ENCODE results near the gene KDELR3. TPM values are rescaled to one million over a fixed set of nuclear protein-coding genes. Genes with fewer than 3 reads are reported as not detected.

Gene KDELR3
- polyA plus RNA-seq, 1 donor from 2014 or later, result not detected

DNA sequence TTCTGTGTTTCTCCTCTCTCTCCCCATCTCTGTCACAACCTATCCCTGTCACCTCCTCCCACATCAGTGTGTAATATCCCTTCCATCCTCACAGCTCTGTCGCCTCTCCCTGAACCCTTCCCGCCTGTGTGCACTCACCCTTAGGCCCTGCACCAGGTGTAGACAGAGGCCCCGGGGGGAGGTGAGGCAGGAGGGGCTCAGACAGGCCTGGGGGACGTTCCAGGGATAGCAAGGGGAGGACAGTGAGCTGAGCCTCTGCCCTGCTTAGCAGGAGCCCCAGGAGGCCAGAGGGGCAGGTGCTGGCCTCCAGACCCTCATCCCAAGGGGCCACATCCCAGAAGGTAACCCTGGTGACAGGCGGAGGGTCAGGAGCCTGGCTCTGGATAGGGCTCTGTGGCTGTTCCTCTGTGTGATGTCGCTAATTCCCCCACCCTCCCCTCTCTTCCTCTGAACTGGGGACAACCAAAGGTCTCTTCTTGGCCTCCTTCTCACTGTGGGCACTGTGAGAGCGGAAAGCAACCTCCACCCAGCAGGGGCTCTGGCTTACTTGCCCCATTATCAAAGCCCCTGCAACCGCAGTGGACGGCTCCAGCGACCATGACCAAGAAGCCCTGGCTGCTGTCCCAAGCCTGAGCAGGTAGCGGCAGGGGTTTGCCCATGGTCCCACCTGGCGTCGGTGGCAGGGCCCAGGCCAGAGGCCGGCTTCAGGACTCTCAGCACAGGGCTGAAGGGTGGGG is 48.6 kb upstream of the KDELR3 start:
- no peak overlapping the region for H2AFZ ChIP-seq (ENCODE audit: low read depth, low read length)
- H3K9me3 ChIP-seq (ENCODE audit: low read length), result no peaks in the 10 kb centered on the region
- H4K20me1 ChIP-seq (ENCODE audit: insufficient read depth), result no peaks in the 10 kb centered on the region
- no peaks in the 10 kb centered on the region for H3K36me3 ChIP-seq (ENCODE audit: insufficient read depth, low read length)
- no peaks in the 10 kb centered on the region for H3F3A ChIP-seq (ENCODE audit: insufficient read depth, low read length, poor library complexity, severe bottlenecking)
- H3K27ac ChIP-seq (ENCODE audit: low read length), result no peak overlapping the region
- no peaks in the 10 kb centered on the region for H3K27me3 ChIP-seq (ENCODE audit: insufficient read depth, low read depth, low read length)
- no peaks in the 10 kb centered on the region for H3K79me2 ChIP-seq (replicated peaks; ENCODE audit: insufficient read depth, low read length)
- H3K9me2 ChIP-seq (ENCODE audit: insufficient read depth, low read length), result no peaks in the 10 kb centered on the region
- TF ChIP-seq, protein P1, sequence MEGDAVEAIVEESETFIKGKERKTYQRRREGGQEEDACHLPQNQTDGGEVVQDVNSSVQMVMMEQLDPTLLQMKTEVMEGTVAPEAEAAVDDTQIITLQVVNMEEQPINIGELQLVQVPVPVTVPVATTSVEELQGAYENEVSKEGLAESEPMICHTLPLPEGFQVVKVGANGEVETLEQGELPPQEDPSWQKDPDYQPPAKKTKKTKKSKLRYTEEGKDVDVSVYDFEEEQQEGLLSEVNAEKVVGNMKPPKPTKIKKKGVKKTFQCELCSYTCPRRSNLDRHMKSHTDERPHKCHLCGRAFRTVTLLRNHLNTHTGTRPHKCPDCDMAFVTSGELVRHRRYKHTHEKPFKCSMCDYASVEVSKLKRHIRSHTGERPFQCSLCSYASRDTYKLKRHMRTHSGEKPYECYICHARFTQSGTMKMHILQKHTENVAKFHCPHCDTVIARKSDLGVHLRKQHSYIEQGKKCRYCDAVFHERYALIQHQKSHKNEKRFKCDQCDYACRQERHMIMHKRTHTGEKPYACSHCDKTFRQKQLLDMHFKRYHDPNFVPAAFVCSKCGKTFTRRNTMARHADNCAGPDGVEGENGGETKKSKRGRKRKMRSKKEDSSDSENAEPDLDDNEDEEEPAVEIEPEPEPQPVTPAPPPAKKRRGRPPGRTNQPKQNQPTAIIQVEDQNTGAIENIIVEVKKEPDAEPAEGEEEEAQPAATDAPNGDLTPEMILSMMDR (IDR thresholded peaks at IDR 0.05; ENCODE audit: poor library complexity, severe bottlenecking), result no peak
- no peak for TF ChIP-seq EP300 (conservative IDR thresholded peaks at IDR 0.05; ENCODE audit: poor library complexity, severe bottlenecking)
- TF ChIP-seq SMC3 (conservative IDR thresholded peaks at IDR 0.05; ENCODE audit: poor library complexity), result no peak
- TF ChIP-seq MXI1 (conservative IDR thresholded peaks at IDR 0.05; ENCODE audit: poor library complexity, severe bottlenecking), result no peak
- no peak for TF ChIP-seq POLR2AphosphoS5 (IDR thresholded peaks at IDR 0.05)
- TF ChIP-seq, protein P2, sequence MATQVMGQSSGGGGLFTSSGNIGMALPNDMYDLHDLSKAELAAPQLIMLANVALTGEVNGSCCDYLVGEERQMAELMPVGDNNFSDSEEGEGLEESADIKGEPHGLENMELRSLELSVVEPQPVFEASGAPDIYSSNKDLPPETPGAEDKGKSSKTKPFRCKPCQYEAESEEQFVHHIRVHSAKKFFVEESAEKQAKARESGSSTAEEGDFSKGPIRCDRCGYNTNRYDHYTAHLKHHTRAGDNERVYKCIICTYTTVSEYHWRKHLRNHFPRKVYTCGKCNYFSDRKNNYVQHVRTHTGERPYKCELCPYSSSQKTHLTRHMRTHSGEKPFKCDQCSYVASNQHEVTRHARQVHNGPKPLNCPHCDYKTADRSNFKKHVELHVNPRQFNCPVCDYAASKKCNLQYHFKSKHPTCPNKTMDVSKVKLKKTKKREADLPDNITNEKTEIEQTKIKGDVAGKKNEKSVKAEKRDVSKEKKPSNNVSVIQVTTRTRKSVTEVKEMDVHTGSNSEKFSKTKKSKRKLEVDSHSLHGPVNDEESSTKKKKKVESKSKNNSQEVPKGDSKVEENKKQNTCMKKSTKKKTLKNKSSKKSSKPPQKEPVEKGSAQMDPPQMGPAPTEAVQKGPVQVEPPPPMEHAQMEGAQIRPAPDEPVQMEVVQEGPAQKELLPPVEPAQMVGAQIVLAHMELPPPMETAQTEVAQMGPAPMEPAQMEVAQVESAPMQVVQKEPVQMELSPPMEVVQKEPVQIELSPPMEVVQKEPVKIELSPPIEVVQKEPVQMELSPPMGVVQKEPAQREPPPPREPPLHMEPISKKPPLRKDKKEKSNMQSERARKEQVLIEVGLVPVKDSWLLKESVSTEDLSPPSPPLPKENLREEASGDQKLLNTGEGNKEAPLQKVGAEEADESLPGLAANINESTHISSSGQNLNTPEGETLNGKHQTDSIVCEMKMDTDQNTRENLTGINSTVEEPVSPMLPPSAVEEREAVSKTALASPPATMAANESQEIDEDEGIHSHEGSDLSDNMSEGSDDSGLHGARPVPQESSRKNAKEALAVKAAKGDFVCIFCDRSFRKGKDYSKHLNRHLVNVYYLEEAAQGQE (IDR thresholded peaks at IDR 0.05; ENCODE audit: borderline replicate concordance), result no peak
- no peak overlapping the region for H3K9ac ChIP-seq (ENCODE audit: low read length)
- H3K4me2 ChIP-seq (ENCODE audit: low read length), result no peak overlapping the region
- H3K4me3 ChIP-seq (ENCODE audit: low read length), result no peak overlapping the region

DNA sequence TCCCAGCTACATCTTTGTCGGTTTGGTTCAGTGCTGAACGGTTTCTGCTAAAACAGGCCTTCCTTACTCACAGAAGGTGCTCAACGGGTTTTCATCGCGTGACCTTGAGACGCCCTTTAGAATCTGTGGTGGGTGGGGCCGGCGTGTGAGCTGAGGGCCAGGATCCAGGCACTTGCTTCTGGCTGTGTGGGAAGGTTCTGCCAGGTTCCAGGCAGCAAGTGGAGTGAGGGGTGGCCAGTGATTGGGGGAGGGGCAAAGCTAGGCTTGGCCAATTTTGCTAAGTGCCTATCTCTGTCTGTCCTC is 48.1 kb upstream of the KDELR3 start:
- Histone ChIP-seq H3K36me3 (ENCODE audit: insufficient read depth, low read length) (no peaks in the 10 kb centered on the region), H3K4me3 (ENCODE audit: low read length) (no peak overlapping the region), H3K9me3 (ENCODE audit: low read length) (no peaks in the 10 kb centered on the region), H2AFZ (ENCODE audit: low read depth, low read length) (no peak overlapping the region), H3K9ac (ENCODE audit: low read length) (no peak overlapping the region), H3F3A (ENCODE audit: insufficient read depth, low read length, poor library complexity, severe bottlenecking) (no peaks in the 10 kb centered on the region), H3K4me2 (ENCODE audit: low read length) (no peak overlapping the region), H3K27ac (ENCODE audit: low read length) (no peak overlapping the region), H3K9me2 (ENCODE audit: insufficient read depth, low read length) (no peaks in the 10 kb centered on the region), H3K27me3 (ENCODE audit: insufficient read depth, low read depth, low read length) (no peaks in the 10 kb centered on the region), H3K79me2 (replicated peaks; ENCODE audit: insufficient read depth, low read length) (no peaks in the 10 kb centered on the region), H4K20me1 (ENCODE audit: insufficient read depth) (no peaks in the 10 kb centered on the region)
- TF ChIP-seq MXI1 (conservative IDR thresholded peaks at IDR 0.05; ENCODE audit: poor library complexity, severe bottlenecking) (no peak), EP300 (conservative IDR thresholded peaks at IDR 0.05; ENCODE audit: poor library complexity, severe bottlenecking) (no peak), TAF1 (IDR thresholded peaks at IDR 0.05; ENCODE audit: low read depth) (no peak), EZH2 (IDR thresholded peaks at IDR 0.05; ENCODE audit: borderline replicate concordance, insufficient read depth, low read length, poor library complexity, severe bottlenecking) (no peak), POLR2AphosphoS5 (IDR thresholded peaks at IDR 0.05) (no peak), SMC3 (conservative IDR thresholded peaks at IDR 0.05; ENCODE audit: poor library complexity) (no peak), RAD21 (conservative IDR thresholded peaks at IDR 0.05) (no peak)
- TF ChIP-seq, protein P1 (IDR thresholded peaks at IDR 0.05; ENCODE audit: poor library complexity, severe bottlenecking), result no peak
- TF ChIP-seq, protein P2 (IDR thresholded peaks at IDR 0.05; ENCODE audit: borderline replicate concordance), result no peak
